ENCODE measurements around the gene TENM4. TPM values are rescaled to one million over a fixed set of nuclear protein-coding genes. Genes with fewer than 3 reads are reported as not detected.
"Not testable (repeated sequence)": the region's sequence is repeated elsewhere in the genome, so short reads cannot be mapped to it uniquely, and the experiment has no call there.

TENM4 gene
- total RNA-seq, 1 donor from 2014 or later = 117 TPM

DNA sequence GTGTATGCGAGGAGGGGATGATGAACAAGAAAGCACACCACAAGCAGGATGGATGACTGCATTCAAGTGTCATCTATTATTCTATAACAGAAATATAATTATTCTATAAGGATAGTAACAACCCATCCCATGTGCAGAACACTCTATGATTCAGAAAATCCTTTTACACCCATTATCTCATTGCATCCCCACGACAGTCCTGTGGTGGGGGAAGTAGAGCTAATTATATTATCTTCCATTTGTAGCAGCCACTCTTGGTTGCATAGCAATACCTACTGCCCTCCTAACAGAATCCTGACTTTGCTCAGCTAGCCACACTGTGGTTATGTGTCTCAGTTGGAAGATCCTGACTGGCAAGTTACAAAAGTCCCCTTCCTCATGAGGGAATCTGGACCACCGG is 459.7 kb downstream of the TENM4 start:
- no peaks in the 10 kb centered on the region for H3K36me3 Mint-ChIP-seq (ENCODE audit: insufficient read depth)
- no peak for DNase-seq (ENCODE audit: low spot score, unreplicated experiment)
- H3K4me1 Mint-ChIP-seq (ENCODE audit: low read depth) = peaks cover 2% of the 10 kb centered on the region
- TF ChIP-seq, protein P1, sequence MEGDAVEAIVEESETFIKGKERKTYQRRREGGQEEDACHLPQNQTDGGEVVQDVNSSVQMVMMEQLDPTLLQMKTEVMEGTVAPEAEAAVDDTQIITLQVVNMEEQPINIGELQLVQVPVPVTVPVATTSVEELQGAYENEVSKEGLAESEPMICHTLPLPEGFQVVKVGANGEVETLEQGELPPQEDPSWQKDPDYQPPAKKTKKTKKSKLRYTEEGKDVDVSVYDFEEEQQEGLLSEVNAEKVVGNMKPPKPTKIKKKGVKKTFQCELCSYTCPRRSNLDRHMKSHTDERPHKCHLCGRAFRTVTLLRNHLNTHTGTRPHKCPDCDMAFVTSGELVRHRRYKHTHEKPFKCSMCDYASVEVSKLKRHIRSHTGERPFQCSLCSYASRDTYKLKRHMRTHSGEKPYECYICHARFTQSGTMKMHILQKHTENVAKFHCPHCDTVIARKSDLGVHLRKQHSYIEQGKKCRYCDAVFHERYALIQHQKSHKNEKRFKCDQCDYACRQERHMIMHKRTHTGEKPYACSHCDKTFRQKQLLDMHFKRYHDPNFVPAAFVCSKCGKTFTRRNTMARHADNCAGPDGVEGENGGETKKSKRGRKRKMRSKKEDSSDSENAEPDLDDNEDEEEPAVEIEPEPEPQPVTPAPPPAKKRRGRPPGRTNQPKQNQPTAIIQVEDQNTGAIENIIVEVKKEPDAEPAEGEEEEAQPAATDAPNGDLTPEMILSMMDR (IDR thresholded peaks at IDR 0.05; ENCODE audit: unreplicated experiment) = no peak
- no peak overlapping the region for H3K27ac Mint-ChIP-seq
- peaks cover 4% of the 10 kb centered on the region for H3K9me3 Mint-ChIP-seq (ENCODE audit: low read depth)
- no peaks in the 10 kb centered on the region for H3K27me3 Mint-ChIP-seq
- H3K4me3 Mint-ChIP-seq (ENCODE audit: low read depth) = no peak overlapping the region

DNA sequence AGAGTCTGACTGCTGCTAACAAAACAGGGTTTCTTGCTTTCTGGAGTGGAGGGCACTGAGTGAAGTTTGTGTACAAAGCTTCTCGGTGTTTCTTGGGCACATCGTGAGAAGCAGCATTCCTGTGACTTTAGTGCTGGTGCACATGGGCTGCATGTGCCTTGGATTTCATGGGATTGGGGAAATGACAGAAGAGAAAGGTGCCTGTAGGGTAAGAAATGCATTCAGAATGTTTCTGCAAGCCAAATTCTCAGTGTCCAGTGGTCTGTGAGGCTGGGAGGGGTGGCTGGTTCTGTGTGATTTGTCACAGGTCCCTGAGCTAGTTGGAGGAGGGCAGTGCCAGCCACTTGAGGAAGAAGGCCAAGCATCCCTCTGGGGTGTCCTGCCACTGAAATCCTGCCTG is 462.0 kb downstream of the TENM4 start:
- DNase-seq (ENCODE audit: low spot score, unreplicated experiment) = no peak
- H3K36me3 Mint-ChIP-seq (ENCODE audit: insufficient read depth) = no peaks in the 10 kb centered on the region
- H3K27ac Mint-ChIP-seq = peak overlapping the region; percentile 44
- H3K9me3 Mint-ChIP-seq (ENCODE audit: low read depth) = peaks cover 4% of the 10 kb centered on the region
- H3K4me3 Mint-ChIP-seq (ENCODE audit: low read depth) = no peak overlapping the region
- no peaks in the 10 kb centered on the region for H3K4me1 Mint-ChIP-seq (ENCODE audit: low read depth)
- no peaks in the 10 kb centered on the region for H3K27me3 Mint-ChIP-seq
- TF ChIP-seq, protein P1 (IDR thresholded peaks at IDR 0.05; ENCODE audit: unreplicated experiment) = no peak

GRCh38 chr11:78977848-78978247 is 463.0 kb downstream of the TENM4 start:
- not testable (repeated sequence) for H3K36me3 Mint-ChIP-seq (ENCODE audit: insufficient read depth); H3K27ac Mint-ChIP-seq; DNase-seq (ENCODE audit: low spot score, unreplicated experiment); H3K27me3 Mint-ChIP-seq; H3K4me1 Mint-ChIP-seq (ENCODE audit: low read depth); H3K9me3 Mint-ChIP-seq (ENCODE audit: low read depth); H3K4me3 Mint-ChIP-seq (ENCODE audit: low read depth)

GRCh38 chr11:78977009-78977408 is 463.8 kb downstream of the TENM4 start:
- no peak overlapping the region for H3K4me3 Mint-ChIP-seq (ENCODE audit: low read depth)
- DNase-seq (ENCODE audit: low spot score, unreplicated experiment) = no peak
- no peak overlapping the region for H3K27ac Mint-ChIP-seq
- no peaks in the 10 kb centered on the region for H3K27me3 Mint-ChIP-seq
- TF ChIP-seq, protein P1 (IDR thresholded peaks at IDR 0.05; ENCODE audit: unreplicated experiment) = no peak
- no peaks in the 10 kb centered on the region for H3K4me1 Mint-ChIP-seq (ENCODE audit: low read depth)
- H3K9me3 Mint-ChIP-seq (ENCODE audit: low read depth) = peaks cover 4% of the 10 kb centered on the region
- no peaks in the 10 kb centered on the region for H3K36me3 Mint-ChIP-seq (ENCODE audit: insufficient read depth)

DNA sequence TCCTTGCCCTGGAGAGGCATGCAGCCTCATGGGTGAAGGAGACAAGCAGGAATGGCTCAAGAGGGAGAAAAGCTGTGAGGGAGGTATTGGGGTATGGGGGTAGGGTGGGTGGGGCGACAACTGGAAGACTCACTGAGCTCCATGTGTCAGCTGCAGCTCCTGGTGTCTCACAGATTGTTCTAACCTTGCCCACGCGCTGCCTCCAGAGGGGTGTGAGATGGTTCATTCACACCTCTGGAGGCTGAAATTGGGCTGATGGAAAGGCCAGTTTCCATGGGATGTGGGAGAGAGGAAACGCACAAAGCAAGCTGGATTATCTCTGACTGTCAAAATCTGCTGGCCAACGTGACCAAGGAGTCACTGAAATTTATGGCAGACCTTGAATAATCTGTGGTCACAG is 465.7 kb downstream of the TENM4 start:
- no peak overlapping the region for H3K4me3 Mint-ChIP-seq (ENCODE audit: low read depth)

GRCh38 chr11:78973876-78974275 is 467.0 kb downstream of the TENM4 start:
- no peaks in the 10 kb centered on the region for H3K36me3 Mint-ChIP-seq (ENCODE audit: insufficient read depth)
- H3K9me3 Mint-ChIP-seq (ENCODE audit: low read depth) = peaks cover 4% of the 10 kb centered on the region
- no peak for DNase-seq (ENCODE audit: low spot score, unreplicated experiment)
- TF ChIP-seq, protein P1 (IDR thresholded peaks at IDR 0.05; ENCODE audit: unreplicated experiment) = no peak
- no peak overlapping the region for H3K27ac Mint-ChIP-seq
- no peaks in the 10 kb centered on the region for H3K27me3 Mint-ChIP-seq
- no peak overlapping the region for H3K4me3 Mint-ChIP-seq (ENCODE audit: low read depth)
- no peaks in the 10 kb centered on the region for H3K4me1 Mint-ChIP-seq (ENCODE audit: low read depth)

More for the DNA sequence above, 465.7 kb downstream of the TENM4 start:
- no peak for DNase-seq (ENCODE audit: low spot score, unreplicated experiment)
- H3K27ac Mint-ChIP-seq = no peak overlapping the region
- TF ChIP-seq, protein P1 (IDR thresholded peaks at IDR 0.05; ENCODE audit: unreplicated experiment) = no peak
- H3K9me3 Mint-ChIP-seq (ENCODE audit: low read depth) = peaks cover 4% of the 10 kb centered on the region
- H3K36me3 Mint-ChIP-seq (ENCODE audit: insufficient read depth) = no peaks in the 10 kb centered on the region
- no peaks in the 10 kb centered on the region for H3K27me3 Mint-ChIP-seq
- H3K4me1 Mint-ChIP-seq (ENCODE audit: low read depth) = no peaks in the 10 kb centered on the region

Measured in progenitor cell of endocrine pancreas (in vitro differentiated cells).